ENCODE measurements around the gene RTRAF.

GRCh38 chr14:52005625-52006024, 16.3 kb downstream of the RTRAF start:
- TF ChIP-seq, protein P1, sequence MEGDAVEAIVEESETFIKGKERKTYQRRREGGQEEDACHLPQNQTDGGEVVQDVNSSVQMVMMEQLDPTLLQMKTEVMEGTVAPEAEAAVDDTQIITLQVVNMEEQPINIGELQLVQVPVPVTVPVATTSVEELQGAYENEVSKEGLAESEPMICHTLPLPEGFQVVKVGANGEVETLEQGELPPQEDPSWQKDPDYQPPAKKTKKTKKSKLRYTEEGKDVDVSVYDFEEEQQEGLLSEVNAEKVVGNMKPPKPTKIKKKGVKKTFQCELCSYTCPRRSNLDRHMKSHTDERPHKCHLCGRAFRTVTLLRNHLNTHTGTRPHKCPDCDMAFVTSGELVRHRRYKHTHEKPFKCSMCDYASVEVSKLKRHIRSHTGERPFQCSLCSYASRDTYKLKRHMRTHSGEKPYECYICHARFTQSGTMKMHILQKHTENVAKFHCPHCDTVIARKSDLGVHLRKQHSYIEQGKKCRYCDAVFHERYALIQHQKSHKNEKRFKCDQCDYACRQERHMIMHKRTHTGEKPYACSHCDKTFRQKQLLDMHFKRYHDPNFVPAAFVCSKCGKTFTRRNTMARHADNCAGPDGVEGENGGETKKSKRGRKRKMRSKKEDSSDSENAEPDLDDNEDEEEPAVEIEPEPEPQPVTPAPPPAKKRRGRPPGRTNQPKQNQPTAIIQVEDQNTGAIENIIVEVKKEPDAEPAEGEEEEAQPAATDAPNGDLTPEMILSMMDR (IDR thresholded peaks at IDR 0.05): no peak
- TF ChIP-seq POLR2AphosphoS5 (IDR thresholded peaks at IDR 0.05; ENCODE audit: low read depth, low read length) (no peak), SIN3A (IDR thresholded peaks at IDR 0.05; ENCODE audit: borderline replicate concordance, insufficient read depth, low read depth, low read length) (no peak), REST (IDR thresholded peaks at IDR 0.05; ENCODE audit: insufficient read depth in 1 of 2, low read depth in 2 of 2, low read length in 1 of 2) (no peak)
